Stimulated activated CD8-positive, alpha-beta memory T cell treated with anti-CD3 and anti-CD28 coated beads, Interleukin-4, amount 100 ng/mL, for 24 hours (primary cell): ENCODE results near the gene DOK3.
A peak's percentile ranks its signal among the peaks of the same experiment; 100 is the strongest.

Experiments used
- DNase-seq: peaks from one replicate; pipeline ENCODE4 v3.0.0-alpha.2; 2020; ENCODE audit warnings: low read depth

Gene DOK3

DNA sequence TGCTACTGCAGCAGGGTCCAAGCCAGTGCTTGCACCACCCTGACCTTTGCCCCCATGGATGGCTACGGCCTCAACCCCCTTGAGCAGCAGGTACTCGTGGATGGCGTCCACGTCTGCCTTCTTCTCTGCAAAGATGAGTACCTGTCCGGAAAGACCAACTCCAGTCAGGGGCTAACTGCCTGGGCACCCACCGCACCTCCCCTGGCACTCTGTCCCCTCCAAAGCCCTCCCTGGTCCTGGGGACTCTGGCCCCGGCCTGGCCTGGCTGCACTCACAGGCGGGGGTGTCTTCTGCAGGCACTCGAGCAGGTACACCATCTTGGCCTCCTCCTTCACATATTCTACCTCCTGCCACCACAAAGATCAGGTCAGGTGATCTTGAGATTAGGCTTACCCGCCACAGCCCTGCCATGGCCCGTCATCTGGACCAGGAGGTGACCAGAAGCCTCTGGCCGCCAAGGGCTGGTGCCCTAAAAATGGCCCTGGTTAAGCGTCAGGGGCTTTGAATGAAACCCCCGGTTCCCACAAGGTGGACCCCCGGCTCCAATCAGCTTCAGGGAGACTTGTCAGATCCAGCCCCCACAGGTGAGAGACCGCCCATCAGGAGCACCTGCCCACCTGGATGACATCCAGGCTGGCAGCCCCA, 3.2 kb upstream of the DOK3 start:
- no peak for DNase-seq

GRCh38 chr5:177511796-177512675, 2.4 kb upstream of the DOK3 start:
- DNase-seq: no peak

DNA sequence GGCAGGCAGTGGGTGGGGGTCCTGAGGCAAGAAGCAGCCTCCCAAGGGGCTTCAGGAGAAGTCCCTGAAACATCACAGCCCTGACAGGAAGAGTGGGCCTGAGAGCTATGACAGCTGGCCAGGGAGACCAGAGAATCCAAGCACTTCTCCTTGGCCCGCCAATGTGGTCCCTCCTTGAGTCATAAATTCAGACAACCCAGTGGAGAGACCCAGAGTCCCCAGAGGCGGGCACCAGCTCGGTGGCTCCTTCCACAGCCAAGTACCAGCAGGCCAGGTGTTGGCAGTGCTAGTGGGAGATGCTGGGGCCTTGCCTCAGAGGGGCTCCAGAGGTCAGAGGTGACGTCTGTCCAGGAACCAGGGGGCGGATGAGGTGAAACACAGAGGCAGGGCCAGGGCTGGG, 1.6 kb upstream of the DOK3 start:
- DNase-seq: no peak

GRCh38 chr5:177510567-177511053, 984 bp upstream of the DOK3 start:
- DNase-seq: no peak

DNA sequence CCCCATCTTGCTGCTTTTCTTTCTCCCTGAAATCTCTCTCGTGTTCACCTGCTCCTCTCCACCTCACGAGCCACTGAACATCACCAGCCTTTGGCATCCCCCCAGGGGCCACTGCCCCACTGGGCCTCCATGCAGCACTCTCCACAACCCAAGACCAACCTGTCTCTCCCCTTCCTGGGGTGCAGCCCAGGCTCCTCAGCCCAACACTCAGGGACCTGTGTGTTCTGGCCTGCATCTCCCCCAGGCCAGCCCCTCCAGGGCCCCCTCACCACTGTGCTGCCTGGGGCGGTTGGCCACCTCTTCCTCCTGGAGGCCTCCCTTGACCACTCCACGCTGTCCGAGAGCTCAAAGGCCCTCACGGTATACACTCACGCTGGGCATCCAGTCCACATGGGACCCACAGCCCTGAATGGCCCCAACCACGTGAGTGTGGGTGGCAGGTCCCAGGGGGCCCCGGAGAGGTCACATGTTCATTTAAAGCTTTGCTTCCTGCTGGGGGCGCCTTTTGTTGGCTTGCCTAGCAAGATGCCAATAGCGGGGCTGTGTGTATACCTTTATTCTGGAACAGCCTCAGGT, 453 bp upstream of the DOK3 start:
- DNase-seq: no peak

- no peak for DNase-seq
Observed at GRCh38 chr5:177508837-177509236, 789 bp downstream of the DOK3 start.

GRCh38 chr5:177508221-177508611, 1.4 kb downstream of the DOK3 start:
- no peak for DNase-seq

DNA sequence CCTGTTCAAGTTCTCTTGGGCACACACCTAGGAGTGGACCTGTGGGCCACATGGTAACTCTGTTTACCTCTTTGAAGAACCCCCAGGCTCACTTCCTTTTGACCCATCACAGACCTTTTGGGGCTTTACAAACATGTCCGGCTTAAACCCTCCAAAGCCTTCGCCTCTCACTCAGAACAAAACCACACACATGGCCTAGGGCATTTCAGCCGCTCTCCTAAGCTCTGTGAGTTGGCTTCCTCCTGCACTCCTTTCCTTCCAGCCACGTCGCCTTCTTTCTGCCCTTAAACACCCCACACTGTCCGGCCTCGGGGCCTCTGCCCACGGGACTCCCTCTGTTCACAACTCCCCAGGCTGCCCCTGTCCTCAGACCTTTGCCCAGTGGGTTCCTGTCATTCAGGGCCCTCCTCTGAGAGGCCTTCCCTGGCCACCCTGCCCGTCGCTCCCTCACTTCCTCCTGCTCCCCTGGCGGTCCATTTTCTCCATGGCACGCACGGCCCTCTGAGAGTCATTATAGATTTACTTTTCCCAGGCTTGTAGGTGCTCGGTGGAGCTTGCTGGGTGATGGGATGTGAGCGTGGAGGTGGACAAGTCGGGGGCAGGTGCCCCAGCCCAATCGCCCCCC, 1.9 kb downstream of the DOK3 start:
- DNase-seq: no peak

- no peak for DNase-seq
Observed at GRCh38 chr5:177507165-177507564, 2.5 kb downstream of the DOK3 start.

- no peak for DNase-seq
Observed at GRCh38 chr5:177505075-177505474, 4.6 kb downstream of the DOK3 start.

DNA sequence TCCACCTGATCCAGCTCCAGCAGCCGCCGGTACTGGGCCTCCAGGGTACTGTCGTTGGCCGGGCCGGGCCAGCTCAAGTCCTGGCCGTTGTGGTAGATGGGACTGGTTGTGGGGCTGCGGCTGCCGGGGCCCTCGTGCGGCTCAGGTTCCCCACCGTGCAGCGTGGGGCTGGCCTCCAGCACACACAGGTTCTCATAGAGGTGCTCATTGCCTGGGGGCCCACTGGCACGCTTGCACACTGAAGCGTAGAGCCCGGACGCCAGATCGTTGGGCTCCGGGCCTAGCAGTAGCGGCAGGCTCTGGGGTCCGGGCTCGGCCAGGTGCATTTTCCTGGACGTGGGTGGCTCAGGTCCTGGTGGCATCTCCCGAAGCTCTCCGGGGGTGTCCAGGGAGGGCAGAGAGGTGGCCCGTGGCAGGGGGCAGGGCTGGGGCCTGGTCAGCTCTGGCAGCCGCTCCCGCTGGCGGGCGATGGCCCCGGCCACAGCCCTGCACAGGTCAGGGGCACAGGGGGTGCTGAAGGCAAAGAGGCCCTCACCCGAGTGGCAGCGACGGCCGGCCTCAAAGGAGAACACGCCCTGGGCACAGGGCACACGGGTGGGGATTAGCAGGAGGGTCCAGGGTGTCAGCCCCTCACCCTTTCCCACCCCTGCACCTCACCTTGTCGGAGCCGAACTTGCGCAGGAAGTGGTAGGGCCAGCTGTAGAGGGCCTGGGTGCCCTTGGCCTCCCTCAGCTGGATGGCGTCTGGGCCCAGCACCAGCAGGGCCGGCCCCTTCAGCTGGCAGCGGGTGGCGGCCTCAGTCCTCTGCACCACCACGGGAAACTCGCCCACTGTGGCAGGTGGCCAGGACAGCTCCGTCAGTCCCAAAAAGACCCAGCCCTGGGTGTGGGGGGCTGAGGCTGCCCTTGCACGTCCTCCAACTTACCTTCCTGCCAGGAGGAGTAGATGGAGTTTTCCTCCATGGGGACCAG, 5.3 kb downstream of the DOK3 start:
- DNase-seq: no peak

DNA sequence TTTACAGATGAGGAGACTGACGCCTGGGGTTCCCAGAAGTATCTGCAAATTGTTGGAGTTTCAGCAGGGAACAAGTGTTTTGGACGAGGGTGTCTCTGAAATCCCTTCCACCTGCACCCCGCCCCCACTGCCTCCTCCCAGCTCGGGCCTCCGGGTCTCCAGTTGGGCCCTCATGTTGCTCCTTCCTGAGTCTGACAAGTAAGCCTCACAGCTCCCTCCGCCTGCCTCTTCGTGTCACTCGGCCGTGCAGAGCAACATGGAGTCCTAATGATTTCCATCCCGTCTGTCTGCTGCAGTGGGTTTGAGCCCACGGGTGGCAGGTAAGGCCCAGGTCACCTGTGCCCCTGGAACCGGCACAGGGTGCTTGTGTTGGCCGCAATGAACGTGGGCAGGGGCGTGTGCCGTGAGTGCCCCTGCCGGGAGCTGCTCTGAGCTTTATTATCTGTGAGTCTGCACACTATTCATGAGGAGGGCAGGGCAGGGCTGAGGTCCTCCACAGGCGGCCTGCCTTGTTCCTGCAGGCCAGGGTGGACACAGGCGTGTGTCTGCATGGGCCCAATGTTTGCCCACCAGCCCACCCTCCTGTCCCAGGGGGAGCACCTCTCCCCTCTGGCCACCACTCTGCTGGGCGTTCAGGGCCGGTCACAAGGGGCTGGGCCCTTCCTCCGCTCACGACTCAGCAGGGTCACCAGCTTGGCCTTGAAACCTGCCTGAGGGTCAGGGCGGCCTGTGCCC, 6.1 kb downstream of the DOK3 start:
- DNase-seq: no peak

DNA sequence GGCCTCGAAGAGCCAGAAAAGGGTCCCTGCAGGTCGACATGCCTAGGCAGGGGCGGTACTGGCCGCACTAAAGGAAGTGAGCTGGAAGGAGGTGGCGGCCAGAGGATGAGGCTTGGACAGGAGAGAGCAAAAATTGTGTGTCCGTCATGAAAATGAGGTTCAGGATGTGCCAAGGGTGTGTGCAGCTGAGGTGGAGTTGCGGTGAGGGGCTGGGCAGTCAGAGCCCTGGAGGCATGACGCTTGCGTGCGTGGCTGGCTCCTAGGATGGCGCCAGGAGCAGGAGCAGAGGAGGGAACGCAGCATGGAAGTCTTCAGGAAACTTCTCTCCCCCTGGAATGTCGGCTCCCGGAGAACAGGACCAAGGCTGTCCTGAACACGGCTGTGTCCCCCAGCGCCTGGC, 6.7 kb downstream of the DOK3 start:
- no peak for DNase-seq

DNA sequence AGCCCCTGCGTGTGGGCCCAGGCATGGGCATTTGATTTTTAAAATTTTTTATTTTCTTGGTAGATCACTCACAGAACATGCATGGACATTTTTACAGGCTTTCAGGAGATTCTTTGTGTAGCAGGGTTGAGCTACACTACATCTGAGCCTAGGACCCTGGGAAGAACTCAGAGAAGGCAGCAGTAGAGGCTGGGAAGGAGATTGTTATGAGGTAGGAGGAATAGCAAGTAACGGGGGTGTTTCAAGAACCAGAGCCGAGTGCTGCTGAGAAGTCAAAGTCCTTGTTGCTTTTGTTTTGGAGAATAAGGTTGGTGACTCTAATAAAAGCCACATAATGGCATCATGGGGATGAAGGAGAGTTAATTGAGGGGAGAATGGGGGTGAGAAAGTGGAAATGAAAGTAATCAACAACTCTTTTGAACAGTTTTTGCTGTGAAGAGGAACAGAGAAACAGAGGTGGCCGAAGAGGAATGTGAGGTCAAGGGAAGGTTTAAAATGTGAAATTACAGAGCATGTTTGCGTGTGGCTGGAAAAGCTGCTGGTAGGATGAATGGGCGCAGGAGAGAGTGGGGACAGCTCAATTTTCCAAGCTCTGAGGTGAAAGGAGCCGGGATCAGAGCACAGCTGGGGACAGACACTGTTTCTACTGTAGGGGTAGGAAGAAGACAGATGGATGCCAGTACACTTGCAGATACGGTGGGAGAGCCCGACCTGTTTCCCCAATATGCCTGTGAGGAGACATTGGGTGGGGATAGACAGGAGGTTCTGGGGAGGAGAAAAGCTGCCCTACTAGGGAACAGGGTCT, 7.5 kb downstream of the DOK3 start:
- no peak for DNase-seq

DNA sequence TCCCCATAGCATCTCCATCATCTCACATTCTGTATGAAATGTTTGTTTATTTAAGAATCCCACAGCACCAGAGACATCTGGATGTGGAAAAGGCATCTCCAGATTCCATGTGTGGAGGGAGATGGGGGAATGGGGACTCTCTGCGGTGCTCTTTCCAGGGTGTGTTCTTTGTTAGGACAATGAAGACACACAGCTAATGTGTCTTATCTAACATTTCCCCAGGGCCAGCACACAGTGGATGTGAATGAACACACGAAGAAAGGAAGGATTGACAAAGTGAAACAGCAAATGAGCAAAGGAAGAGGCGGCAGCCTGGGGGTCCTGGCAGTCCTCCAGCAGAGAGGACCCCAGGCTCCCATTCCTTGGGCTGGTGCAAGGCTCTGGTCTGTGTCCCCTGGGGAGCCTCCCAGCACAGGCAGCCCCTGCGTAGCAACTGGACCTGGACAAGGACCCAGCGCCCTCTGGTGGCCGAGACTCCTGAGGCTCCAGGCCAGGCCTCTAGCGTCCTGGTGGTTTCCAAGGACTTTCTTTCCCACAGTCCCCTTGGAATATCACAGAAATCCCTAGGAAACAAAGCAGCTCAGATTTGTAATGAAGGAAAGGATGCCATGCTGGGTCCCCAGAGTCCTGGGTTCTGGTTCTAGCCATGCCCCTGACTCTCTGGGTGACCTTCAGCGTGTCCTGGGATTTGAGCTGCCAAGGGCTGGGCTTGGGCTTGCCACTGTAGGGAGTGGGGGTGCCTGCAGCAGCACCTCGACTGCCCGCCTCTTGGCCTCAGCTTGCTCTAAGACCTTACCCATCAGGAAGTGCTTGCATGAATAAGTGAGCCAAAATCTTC, 8.7 kb downstream of the DOK3 start:
- peak; percentile 79 for DNase-seq

DNA sequence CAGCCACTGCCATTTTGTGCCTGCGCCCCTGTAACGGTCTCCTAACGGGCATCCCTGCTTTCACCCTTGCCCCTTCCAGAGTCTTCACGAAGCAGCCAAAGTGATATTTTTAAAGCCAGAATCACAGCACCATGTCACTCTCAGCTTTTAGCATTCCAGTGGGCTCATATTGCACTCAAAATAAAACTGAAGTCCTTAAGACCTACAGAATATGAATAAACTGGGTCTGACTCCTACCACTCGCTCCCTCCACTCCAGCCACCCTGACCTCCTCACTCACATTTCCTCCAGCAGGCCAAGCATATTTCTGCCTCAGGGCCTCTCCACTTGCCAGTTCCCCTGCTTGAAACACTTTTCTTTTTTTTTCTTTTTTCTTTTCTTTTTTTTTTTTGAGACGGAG, 9.8 kb downstream of the DOK3 start:
- DNase-seq: no peak

DNA sequence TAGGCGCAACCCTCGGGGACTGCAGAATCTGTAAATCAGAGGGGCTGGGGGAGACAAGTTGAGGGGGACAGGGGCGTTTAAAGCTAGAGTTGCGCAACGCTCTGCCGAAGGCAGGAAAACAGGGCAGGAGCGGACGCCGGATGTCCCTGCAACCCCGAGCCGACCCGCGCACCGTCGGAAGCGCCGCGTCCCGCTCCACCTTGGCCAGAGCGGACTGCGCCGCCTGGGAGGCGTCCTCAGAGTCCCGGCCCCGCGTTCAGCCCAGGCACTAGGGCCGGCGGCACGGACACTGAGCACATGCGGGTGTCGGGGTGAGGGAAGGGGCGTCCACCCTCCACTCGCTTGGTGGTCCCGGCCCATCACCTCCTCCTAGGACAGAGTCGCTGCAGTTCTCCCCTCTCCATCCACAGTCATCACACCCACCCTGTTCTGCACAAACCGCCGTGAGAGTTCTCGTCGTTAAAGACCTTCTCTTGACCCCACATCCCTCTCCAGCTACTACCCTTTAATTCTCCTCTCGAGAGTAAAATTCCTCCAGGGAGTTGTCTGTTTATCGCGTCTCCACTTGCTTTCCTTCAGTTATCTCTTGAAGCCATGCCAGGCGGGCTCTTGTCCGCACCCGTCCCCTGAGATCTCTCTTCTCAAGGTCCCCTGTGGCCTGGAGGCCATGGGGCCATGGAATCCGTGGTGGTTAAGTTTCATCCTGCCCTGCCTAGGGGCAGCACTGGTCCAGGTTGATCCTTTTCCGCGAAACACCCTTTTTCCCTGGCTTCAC, 11.4 kb downstream of the DOK3 start:
- DNase-seq: no peak
